Measurements from ENCODE around the gene NEIL3. TPM values are rescaled to one million over a fixed set of nuclear protein-coding genes. Genes with fewer than 3 reads are reported as not detected.

NEIL3 gene
- total RNA-seq, 1 donor from 2014 or later: 6.6 TPM

DNA sequence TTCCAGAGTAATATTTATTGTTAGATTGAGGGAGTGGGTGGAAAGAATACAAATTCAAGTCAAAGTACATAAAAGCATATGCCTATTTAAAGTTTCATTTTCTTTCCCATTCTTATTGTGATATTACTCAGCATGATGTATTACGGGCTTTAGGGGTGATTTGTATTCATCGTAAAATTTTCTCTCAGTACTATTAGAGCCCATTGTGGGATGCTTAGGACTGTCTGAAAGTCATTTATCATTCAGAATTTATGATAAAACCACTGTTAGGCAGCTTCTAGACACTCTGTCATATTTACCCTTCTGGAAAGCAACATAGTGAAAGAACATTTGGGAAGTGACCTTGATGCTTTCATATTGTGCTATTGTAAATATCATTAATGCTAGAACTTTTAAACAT is 86.7 kb downstream of the NEIL3 start:
- DNase-seq (ENCODE audit: low spot score, unreplicated experiment): no peak
- TF ChIP-seq, protein P1, sequence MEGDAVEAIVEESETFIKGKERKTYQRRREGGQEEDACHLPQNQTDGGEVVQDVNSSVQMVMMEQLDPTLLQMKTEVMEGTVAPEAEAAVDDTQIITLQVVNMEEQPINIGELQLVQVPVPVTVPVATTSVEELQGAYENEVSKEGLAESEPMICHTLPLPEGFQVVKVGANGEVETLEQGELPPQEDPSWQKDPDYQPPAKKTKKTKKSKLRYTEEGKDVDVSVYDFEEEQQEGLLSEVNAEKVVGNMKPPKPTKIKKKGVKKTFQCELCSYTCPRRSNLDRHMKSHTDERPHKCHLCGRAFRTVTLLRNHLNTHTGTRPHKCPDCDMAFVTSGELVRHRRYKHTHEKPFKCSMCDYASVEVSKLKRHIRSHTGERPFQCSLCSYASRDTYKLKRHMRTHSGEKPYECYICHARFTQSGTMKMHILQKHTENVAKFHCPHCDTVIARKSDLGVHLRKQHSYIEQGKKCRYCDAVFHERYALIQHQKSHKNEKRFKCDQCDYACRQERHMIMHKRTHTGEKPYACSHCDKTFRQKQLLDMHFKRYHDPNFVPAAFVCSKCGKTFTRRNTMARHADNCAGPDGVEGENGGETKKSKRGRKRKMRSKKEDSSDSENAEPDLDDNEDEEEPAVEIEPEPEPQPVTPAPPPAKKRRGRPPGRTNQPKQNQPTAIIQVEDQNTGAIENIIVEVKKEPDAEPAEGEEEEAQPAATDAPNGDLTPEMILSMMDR (IDR thresholded peaks at IDR 0.05; ENCODE audit: unreplicated experiment): no peak
- Mint-ChIP-seq H3K4me1 (ENCODE audit: low read depth) (no peaks in the 10 kb centered on the region), H3K27ac (no peak overlapping the region), H3K4me3 (ENCODE audit: low read depth) (no peak overlapping the region), H3K9me3 (ENCODE audit: low read depth) (peaks cover 11% of the 10 kb centered on the region), H3K36me3 (ENCODE audit: insufficient read depth) (no peaks in the 10 kb centered on the region), H3K27me3 (peaks cover 2% of the 10 kb centered on the region)

DNA sequence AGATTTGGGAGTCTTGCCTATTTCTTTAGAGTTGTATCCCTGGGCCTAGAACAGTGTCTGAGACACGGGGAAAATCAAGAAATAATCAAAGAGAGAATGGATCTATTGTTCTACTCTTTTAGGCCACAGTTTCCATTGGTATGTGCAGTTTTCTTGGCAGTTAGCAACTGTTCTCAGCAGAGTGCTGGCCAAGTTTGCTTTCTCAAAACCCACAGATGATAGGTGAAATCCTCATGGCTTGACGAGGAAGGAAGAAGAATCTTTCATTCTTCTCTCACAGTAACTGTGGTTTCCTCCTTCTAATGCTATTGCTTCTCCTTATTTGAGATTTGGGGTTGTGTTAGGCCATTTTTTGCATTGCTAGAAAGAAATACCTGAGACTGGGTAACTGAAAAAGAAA is 90.4 kb downstream of the NEIL3 start:
- peaks cover 30% of the 10 kb centered on the region for H3K4me1 Mint-ChIP-seq (ENCODE audit: low read depth)
- peaks cover 11% of the 10 kb centered on the region for H3K9me3 Mint-ChIP-seq (ENCODE audit: low read depth)
- H3K36me3 Mint-ChIP-seq (ENCODE audit: insufficient read depth): no peaks in the 10 kb centered on the region
- H3K27me3 Mint-ChIP-seq: no peaks in the 10 kb centered on the region
- H3K4me3 Mint-ChIP-seq (ENCODE audit: low read depth): no peak overlapping the region
- no peak overlapping the region for H3K27ac Mint-ChIP-seq
- TF ChIP-seq, protein P1 (IDR thresholded peaks at IDR 0.05; ENCODE audit: unreplicated experiment): no peak
- no peak for DNase-seq (ENCODE audit: low spot score, unreplicated experiment)

DNA sequence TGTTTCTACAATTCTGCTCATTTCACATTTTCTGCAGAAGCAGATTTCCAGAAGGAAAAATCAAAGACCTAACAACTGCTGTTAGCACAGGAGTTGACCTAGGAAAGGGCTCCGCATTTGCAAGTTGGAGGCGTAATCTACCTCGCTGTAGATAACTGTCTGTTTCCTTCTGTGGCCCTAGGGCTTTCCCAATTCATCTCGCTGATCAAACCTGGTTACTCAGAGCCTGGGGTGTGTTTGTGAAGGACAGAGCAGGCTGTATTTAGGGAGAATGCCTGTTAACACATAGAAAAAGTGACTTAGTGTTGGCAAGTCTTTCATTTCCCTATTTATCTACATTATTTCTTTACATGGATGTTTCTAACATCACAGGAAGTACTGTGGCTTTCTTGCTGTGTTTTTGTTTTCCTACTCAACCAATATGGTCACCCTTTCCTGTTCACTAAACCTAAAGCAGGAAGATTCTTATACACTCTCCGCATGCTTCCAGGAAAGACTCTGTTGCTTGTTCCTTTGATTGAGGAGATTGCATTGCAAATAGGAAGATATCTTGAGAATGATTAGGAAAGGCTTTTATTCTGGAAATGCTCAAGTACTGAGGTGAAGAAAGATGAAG is 92.1 kb downstream of the NEIL3 start:
- peaks cover 38% of the 10 kb centered on the region for H3K4me1 Mint-ChIP-seq (ENCODE audit: low read depth)
- H3K9me3 Mint-ChIP-seq (ENCODE audit: low read depth): peaks cover 11% of the 10 kb centered on the region
- H3K27ac Mint-ChIP-seq: no peak overlapping the region
- H3K27me3 Mint-ChIP-seq: no peaks in the 10 kb centered on the region
- TF ChIP-seq, protein P1 (IDR thresholded peaks at IDR 0.05; ENCODE audit: unreplicated experiment): no peak
- H3K4me3 Mint-ChIP-seq (ENCODE audit: low read depth): no peak overlapping the region
- H3K36me3 Mint-ChIP-seq (ENCODE audit: insufficient read depth): no peaks in the 10 kb centered on the region
- no peak for DNase-seq (ENCODE audit: low spot score, unreplicated experiment)

DNA sequence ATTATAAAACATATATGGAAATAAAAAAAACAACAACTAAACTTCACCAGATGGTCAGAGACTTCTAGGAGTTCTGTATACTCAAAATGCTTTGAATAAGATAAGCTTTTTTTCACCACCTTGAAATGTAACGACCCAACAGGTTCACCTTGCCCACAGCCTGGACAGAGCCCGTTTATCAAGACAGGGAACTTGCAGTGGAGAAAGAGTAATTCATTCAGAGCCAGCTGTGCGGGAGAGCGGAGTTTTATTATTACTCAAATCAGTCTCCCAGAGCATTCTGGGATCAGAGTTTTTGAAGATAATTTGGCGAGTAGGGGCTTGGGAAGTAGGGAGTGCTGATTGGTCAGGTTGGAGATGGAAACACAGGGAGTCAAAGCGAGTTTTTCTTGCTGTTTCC is 94.1 kb downstream of the NEIL3 start:
- TF ChIP-seq, protein P1 (IDR thresholded peaks at IDR 0.05; ENCODE audit: unreplicated experiment): no peak
- Mint-ChIP-seq H3K4me3 (ENCODE audit: low read depth) (no peak overlapping the region), H3K36me3 (ENCODE audit: insufficient read depth) (peaks cover 4% of the 10 kb centered on the region), H3K9me3 (ENCODE audit: low read depth) (peaks cover 10% of the 10 kb centered on the region), H3K4me1 (ENCODE audit: low read depth) (peaks cover 39% of the 10 kb centered on the region), H3K27ac (peak overlapping the region; percentile 53), H3K27me3 (no peaks in the 10 kb centered on the region)
- DNase-seq (ENCODE audit: low spot score, unreplicated experiment): no peak

DNA sequence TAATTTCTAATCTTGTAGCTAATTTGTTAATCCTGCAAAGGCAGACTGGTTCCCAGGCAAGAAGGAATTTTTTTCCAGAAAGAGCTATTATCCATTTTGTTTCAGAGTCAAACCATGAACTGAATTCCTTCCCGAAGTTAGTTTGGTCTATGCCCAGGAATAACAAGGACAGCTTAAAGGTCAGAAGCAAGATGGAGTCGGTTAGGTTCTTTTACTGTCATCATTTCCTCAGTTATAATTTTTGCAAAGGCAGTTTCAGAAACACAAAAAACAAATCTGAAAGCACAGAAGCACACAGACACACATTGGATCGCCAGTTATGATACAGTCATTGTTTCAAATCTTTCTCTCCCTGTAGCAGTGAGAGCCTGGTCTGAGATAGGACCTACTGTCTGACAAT is 94.7 kb downstream of the NEIL3 start:
- TF ChIP-seq, protein P1 (IDR thresholded peaks at IDR 0.05; ENCODE audit: unreplicated experiment): no peak
- peaks cover 4% of the 10 kb centered on the region for H3K36me3 Mint-ChIP-seq (ENCODE audit: insufficient read depth)
- H3K4me3 Mint-ChIP-seq (ENCODE audit: low read depth): no peak overlapping the region
- H3K27ac Mint-ChIP-seq: no peak overlapping the region
- DNase-seq (ENCODE audit: low spot score, unreplicated experiment): no peak
- peaks cover 16% of the 10 kb centered on the region for H3K9me3 Mint-ChIP-seq (ENCODE audit: low read depth)
- H3K27me3 Mint-ChIP-seq: no peaks in the 10 kb centered on the region
- peaks cover 39% of the 10 kb centered on the region for H3K4me1 Mint-ChIP-seq (ENCODE audit: low read depth)

Measured in progenitor cell of endocrine pancreas (in vitro differentiated cells).